ENCODE results near the gene RIOK2.

DNA sequence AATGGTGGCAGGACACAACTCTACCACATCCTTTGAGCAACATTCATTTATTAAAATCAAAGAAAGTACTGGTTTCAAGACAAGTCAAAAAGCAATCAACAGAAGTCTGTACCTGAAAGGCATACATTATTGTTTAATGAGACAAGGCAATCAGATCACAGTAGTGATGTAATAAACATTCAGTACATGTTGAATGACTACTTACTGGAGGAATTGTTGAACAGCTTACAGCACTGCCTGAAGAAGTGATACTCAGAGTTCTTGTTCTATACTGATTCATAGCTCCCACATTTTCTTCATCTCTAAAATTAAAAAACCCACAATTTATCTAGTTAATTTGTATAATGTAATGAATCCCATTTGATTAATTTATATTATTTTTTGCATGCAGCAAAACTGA, 18.2 kb downstream of the RIOK2 start:
- TF ChIP-seq, protein P1, sequence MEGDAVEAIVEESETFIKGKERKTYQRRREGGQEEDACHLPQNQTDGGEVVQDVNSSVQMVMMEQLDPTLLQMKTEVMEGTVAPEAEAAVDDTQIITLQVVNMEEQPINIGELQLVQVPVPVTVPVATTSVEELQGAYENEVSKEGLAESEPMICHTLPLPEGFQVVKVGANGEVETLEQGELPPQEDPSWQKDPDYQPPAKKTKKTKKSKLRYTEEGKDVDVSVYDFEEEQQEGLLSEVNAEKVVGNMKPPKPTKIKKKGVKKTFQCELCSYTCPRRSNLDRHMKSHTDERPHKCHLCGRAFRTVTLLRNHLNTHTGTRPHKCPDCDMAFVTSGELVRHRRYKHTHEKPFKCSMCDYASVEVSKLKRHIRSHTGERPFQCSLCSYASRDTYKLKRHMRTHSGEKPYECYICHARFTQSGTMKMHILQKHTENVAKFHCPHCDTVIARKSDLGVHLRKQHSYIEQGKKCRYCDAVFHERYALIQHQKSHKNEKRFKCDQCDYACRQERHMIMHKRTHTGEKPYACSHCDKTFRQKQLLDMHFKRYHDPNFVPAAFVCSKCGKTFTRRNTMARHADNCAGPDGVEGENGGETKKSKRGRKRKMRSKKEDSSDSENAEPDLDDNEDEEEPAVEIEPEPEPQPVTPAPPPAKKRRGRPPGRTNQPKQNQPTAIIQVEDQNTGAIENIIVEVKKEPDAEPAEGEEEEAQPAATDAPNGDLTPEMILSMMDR (IDR thresholded peaks at IDR 0.05): no peak
- TF ChIP-seq POLR2A (IDR thresholded peaks at IDR 0.05): no peak

All from body of pancreas (tissue), 4 donors.